ENCODE data around the gene PRXL2A. TPM values are rescaled to one million over a fixed set of nuclear protein-coding genes. Genes with fewer than 3 reads are reported as not detected.

PRXL2A gene
- total and polyA plus RNA-seq, 2 of the 4 experiments (the other 2 are of a cell fraction), result 0.90 to 0.92 TPM

DNA sequence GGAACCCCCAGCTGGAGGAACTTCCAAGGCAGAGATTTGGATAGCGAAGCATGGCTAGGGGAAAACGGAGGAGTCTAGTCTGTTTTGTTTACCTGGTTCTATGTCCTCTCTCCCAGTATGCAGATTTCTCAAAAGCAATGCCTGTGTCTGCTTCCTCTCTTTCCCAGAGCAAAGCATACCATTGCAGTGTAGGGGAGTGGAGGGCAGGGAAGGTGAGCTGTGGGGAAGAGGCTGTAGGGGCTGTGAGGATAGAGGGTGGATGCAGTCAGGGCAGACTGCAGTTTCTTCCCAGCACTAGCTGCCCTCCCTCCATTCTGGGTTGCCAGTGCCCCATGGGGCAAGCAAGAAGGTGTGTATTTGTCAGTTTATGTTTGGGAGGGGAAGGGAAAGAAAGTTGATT lies 28.9 kb downstream of the PRXL2A start:
- H3K9me3 ChIP-seq (ENCODE audit: control insufficient read depth, insufficient read depth, low read length), result no peaks in the 10 kb centered on the region
- no peaks in the 10 kb centered on the region for H3K4me1 ChIP-seq (ENCODE audit: control insufficient read depth, insufficient read depth, low read length)
- no peaks in the 10 kb centered on the region for H3K36me3 ChIP-seq (ENCODE audit: control insufficient read depth, insufficient read depth, low read length)
- no peak overlapping the region for H4K91ac ChIP-seq (ENCODE audit: insufficient read depth, low read depth, low read length)
- intact Hi-C loops (cut with micrococcal nuclease) (no loop called here), in situ Hi-C loops (cut with MboI; ENCODE audit: low sequenced_read_pairs) (loop anchor here (25.0 kb wide), 1 partner anchor 475 kb away; no protein-coding TSS in a partner anchor), dilution Hi-C loops (cut with HindIII; ENCODE audit: low sequenced_read_pairs, unreplicated experiment) (no loop called here)
- H2BK120ac ChIP-seq (ENCODE audit: low read depth, low read length), result no peak overlapping the region
- ChIA-PET CTCF (no interaction called here), POLR2A (ENCODE audit: unreplicated experiment) (no interaction called here)
- H2AFZ ChIP-seq (replicated peaks; ENCODE audit: low read length, poor library complexity), result no peak overlapping the region
- no peak overlapping the region for H4K8ac ChIP-seq (ENCODE audit: low read depth in 2 of 2, low read length in 2 of 2)
- no peak overlapping the region for H2AK9ac ChIP-seq (replicated peaks; ENCODE audit: low read depth, low read length, poor library complexity)
- H3K4ac ChIP-seq (ENCODE audit: low read depth, low read length), result no peak overlapping the region
- no peak overlapping the region for H3K27ac ChIP-seq (ENCODE audit: insufficient read depth, low read length)
- H2BK15ac ChIP-seq (ENCODE audit: low read depth, low read length), result no peak overlapping the region
- ATAC-seq (ENCODE audit: low read depth), result no peak
- no peak overlapping the region for H3K9ac ChIP-seq (ENCODE audit: low read depth, low read length)
- no TSS peak for BruUV-seq (replicated peaks)
- no peak overlapping the region for H2BK20ac ChIP-seq (ENCODE audit: low read depth, low read length)
- TF ChIP-seq SMC3 (IDR thresholded peaks at IDR 0.05; ENCODE audit: low read depth, low read length) (no peak), FOS (IDR thresholded peaks at IDR 0.05; ENCODE audit: low read depth, low read length) (no peak)
- no peak overlapping the region for H3K4me3 ChIP-seq (ENCODE audit: insufficient read depth, low read depth, low read length)
- H2AK5ac ChIP-seq (ENCODE audit: low read depth, low read length), result no peak overlapping the region
- no peak overlapping the region for H3K4me2 ChIP-seq (ENCODE audit: low read depth, low read length)
- H3K79me1 ChIP-seq (ENCODE audit: low read depth in 1 of 2, low read length in 2 of 2), result no peaks in the 10 kb centered on the region
- H3K23ac ChIP-seq (ENCODE audit: low read depth, low read length), result no peak overlapping the region
- no peaks in the 10 kb centered on the region for H3K9me1 ChIP-seq (ENCODE audit: insufficient read depth, low read length)
- H4K5ac ChIP-seq (ENCODE audit: low read depth, low read length), result no peak overlapping the region
- H3K18ac ChIP-seq (ENCODE audit: low read depth, low read length), result no peak overlapping the region
- H4K20me1 ChIP-seq (ENCODE audit: insufficient read depth, low read length), result no peaks in the 10 kb centered on the region
- no peak overlapping the region for H2BK5ac ChIP-seq (ENCODE audit: low read depth, low read length, poor library complexity, severe bottlenecking)
- H3K56ac ChIP-seq (ENCODE audit: extremely low read depth, insufficient read depth, low read length), result no peak overlapping the region
- no peak for DNase-seq
- WGBS, 2 experiments (ENCODE audit: extremely low coverage in 2 of 2, insufficient read length in 1 of 2), result no CpG with 5 or more reads among the region's 2 CpGs
- no peak overlapping the region for H3K14ac ChIP-seq (replicated peaks; ENCODE audit: low read depth, low read length)
- peaks cover 6% of the 10 kb centered on the region for H3K27me3 ChIP-seq (ENCODE audit: control insufficient read depth, insufficient read depth, low read length)

All from IMR-90 (cell line).